Left ventricle myocardium inferior (tissue), 1 donor: ENCODE data around the gene WRNIP1. TPM values are rescaled to one million over a fixed set of nuclear protein-coding genes. Genes with fewer than 3 reads are reported as not detected.

Experiments
- DNase-seq: peaks from one replicate; pipeline ENCODE4 v3.0.0-alpha.2; 2020
- H3K27ac ChIP-seq: fragments of 200-600 bp; replicated peaks from 2 replicates; pipeline ENCODE4 v1.8.0; 2021
- H3K27me3 ChIP-seq: fragments of 200-600 bp; 2 replicates; pipeline ENCODE4 v1.8.0; 2021; ENCODE audit warnings: low read depth
- H3K36me3 ChIP-seq: fragments of 200-600 bp; 2 replicates; pipeline ENCODE4 v1.8.0; 2021
- H3K4me1 ChIP-seq: fragments of 200-600 bp; 2 replicates; pipeline ENCODE4 v1.8.0; 2021
- H3K4me3 ChIP-seq: fragments of 200-600 bp; 2 replicates; pipeline ENCODE4 v1.8.0; 2021; ENCODE audit warnings: mild to moderate bottlenecking, moderate library complexity
- H3K9me3 ChIP-seq: fragments of 200-600 bp; replicated peaks from 2 replicates; pipeline ENCODE4 v1.8.0; 2021
- CTCF ChIP-seq: fragments of 200-600 bp; IDR thresholded peaks from 2 replicates; pipeline ENCODE4 v1.8.0; 2021; ENCODE audit warnings: antibody characterized with exemption, mild to moderate bottlenecking, borderline replicate concordance
- intact Hi-C: fragments of 100-400 bp; cut with micrococcal nuclease; formaldehyde crosslinking; loops from one replicate; pipeline ENCODE4 v1.11.0; 2022
- total RNA-seq: library from RNA; stranded (reverse); fragmentation: NEBNext Ultra II Directional; extraction: Animal tissue kit (Norgen Biotek cat#: 25700); gene quantifications from one replicate; pipeline ENCODE4 v1.2.1, GENCODE V29; 2021
- donor health status: DM: no; HTN: yes; CAD: no; lungs with severe emphysema.

WRNIP1 gene
- total RNA-seq, 1 donor from 2014 or later: 39.4 TPM

- intact Hi-C loops: no loop called here
- peak overlapping the region; percentile 93 for H3K27ac ChIP-seq
- H3K27me3 ChIP-seq: no peaks in the 10 kb centered on the region
- TF ChIP-seq CTCF: no peak
- peak overlapping the region; percentile 57 for H3K4me3 ChIP-seq
- DNase-seq: no peak
- H3K4me1 ChIP-seq: peaks cover 31% of the 10 kb centered on the region
- no peaks in the 10 kb centered on the region for H3K9me3 ChIP-seq
- H3K36me3 ChIP-seq: no peaks in the 10 kb centered on the region
Observed at GRCh38 chr6:2743280-2744208, 21.6 kb upstream of the WRNIP1 start.

DNA sequence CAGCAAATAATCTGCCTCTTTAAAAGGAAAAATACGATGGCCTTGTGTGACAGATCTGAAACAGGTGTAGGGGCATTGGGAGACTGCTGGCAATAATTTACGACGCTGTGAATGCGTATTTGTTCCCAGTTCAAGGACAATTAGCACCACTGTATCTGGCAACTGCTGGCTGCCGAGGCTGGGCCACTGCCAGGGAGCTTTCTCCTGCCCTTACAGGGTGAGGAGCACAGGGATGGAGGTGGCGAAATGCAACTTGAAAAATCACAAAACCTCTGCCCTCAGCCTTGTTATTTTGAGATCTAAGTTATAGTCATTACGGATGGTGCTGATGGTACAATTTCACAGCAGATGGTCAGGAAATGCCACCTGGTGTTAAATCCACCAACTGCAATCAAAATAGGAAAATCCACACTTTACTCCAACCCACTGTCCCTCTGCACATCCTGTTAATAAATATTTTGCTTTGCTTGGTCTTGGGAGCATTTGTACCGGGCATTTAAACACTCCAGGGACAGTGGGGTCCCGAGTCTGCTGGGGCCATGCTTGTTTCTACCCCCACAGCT is 20.9 kb upstream of the WRNIP1 start:
- no peaks in the 10 kb centered on the region for H3K27me3 ChIP-seq
- peak overlapping the region; percentile 93 for H3K27ac ChIP-seq
- peak; percentile 75 for DNase-seq
- H3K9me3 ChIP-seq: no peaks in the 10 kb centered on the region
- TF ChIP-seq CTCF: no peak
- peaks cover 33% of the 10 kb centered on the region for H3K4me1 ChIP-seq
- intact Hi-C loops: no loop called here
- H3K36me3 ChIP-seq: no peaks in the 10 kb centered on the region
- peak overlapping the region; percentile 57 for H3K4me3 ChIP-seq

DNA sequence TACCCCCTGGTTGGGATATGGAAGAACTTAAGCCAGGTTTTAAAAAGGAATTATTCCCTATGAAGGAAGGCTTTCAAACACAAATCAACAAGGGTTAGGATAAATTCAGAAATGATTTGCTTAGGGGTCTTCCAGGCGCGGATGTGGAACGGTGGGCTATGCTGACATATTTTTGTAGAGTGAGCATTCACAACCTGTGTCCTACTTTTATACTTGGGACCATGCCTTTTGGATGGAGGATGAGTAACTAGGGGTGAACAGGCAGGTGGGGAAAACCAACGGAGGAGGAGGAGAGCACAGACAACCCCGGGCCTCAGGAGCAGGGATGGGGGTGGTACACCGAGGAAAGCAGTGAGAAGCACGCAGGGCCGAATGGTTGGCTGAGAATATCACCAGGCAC is 20.4 kb upstream of the WRNIP1 start:
- no peak for DNase-seq
- Histone ChIP-seq H3K27ac (peak overlapping the region; percentile 93), H3K4me1 (peaks cover 33% of the 10 kb centered on the region), H3K9me3 (no peaks in the 10 kb centered on the region), H3K36me3 (no peaks in the 10 kb centered on the region), H3K27me3 (no peaks in the 10 kb centered on the region), H3K4me3 (peak overlapping the region; percentile 57)
- intact Hi-C loops: loop anchor here (5.0 kb wide), 1 partner anchor 1147 kb away; no protein-coding TSS in a partner anchor
- TF ChIP-seq CTCF: no peak

DNA sequence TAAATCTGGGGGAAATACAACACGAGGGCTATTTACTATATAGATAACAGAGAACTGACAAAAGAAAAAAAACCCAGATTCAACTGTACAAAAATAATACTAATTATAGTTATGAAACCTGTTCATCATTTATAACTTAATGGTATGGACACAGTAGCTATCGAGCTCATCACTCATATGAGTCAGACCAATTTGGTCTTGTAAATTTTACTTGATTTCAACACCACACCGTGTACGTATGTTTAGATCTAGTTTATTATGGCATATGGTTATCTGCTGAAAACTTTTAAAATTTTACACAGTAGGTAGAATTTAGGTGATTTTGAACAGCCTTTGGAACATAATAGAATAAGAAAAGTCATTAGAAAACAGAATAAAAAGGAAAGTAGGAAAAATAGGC is 19.9 kb upstream of the WRNIP1 start:
- Histone ChIP-seq H3K36me3 (no peaks in the 10 kb centered on the region), H3K4me1 (peaks cover 33% of the 10 kb centered on the region), H3K4me3 (no peak overlapping the region), H3K27ac (peak overlapping the region; percentile 93), H3K9me3 (no peaks in the 10 kb centered on the region), H3K27me3 (no peaks in the 10 kb centered on the region)
- DNase-seq: no peak
- no peak for TF ChIP-seq CTCF
- intact Hi-C loops: loop anchor here (5.0 kb wide), 1 partner anchor 1148 kb away; no protein-coding TSS in a partner anchor

DNA sequence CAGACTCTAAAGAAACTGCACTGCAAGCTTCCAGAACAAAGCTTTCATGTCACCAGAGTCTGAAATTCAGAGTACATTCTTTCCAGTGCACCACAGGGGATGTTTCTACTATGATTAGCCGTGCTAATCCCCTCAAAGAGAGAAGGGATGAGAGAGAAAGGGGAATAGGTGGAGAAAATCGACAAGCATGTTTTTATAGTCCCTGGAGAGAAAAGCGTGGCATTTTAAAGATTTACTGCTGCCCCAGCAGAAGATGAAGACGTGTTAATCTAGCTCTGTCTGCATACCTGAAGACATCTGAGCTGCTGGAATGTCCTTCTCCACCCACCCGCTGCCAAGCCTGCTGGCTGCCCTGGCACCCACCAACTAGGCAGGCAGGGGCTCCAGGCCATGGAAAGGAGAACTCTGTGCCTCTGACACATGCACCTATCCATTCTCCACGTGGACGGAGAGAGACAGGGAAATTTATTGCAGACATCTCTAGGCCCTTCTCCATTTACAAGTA is 18.6 kb upstream of the WRNIP1 start:
- peaks cover 28% of the 10 kb centered on the region for H3K4me1 ChIP-seq
- H3K4me3 ChIP-seq: no peak overlapping the region
- DNase-seq: no peak
- no peak for TF ChIP-seq CTCF
- H3K27me3 ChIP-seq: no peaks in the 10 kb centered on the region
- no peaks in the 10 kb centered on the region for H3K9me3 ChIP-seq
- H3K36me3 ChIP-seq: no peaks in the 10 kb centered on the region
- H3K27ac ChIP-seq: no peak overlapping the region
- intact Hi-C loops: loop anchor here (5.0 kb wide), 1 partner anchor 1149 kb away; no protein-coding TSS in a partner anchor
